Fibroblast of skin of right quadriceps (primary cell): ENCODE results near the gene KDM3B.
"Not testable (repeated sequence)": the region's sequence is repeated elsewhere in the genome, so short reads cannot be mapped to it uniquely, and the experiment has no call there.

Experiments used
- DNase-seq: peaks from one replicate; pipeline ENCODE4 v3.0.0-alpha.2; 2013

Gene KDM3B

GRCh38 chr5:138349852-138350562, 2.5 kb upstream of the KDM3B start:
- DNase-seq: peak; percentile 22

- DNase-seq: no peak
These were observed 2.0 kb upstream of the KDM3B start for GRCh38 chr5:138350563-138350890.

GRCh38 chr5:138351056-138351455, 1.4 kb upstream of the KDM3B start:
- DNase-seq: peak; percentile 59

GRCh38 chr5:138351517-138351916, 968 bp upstream of the KDM3B start:
- DNase-seq: no peak

- DNase-seq: peak; percentile 52
These were observed 456 bp downstream of the KDM3B start for GRCh38 chr5:138352722-138353559.

GRCh38 chr5:138353560-138354080, 1.1 kb downstream of the KDM3B start:
- DNase-seq: no peak

- no peak for DNase-seq
These were observed 1.9 kb downstream of the KDM3B start for GRCh38 chr5:138354387-138354786.

DNA sequence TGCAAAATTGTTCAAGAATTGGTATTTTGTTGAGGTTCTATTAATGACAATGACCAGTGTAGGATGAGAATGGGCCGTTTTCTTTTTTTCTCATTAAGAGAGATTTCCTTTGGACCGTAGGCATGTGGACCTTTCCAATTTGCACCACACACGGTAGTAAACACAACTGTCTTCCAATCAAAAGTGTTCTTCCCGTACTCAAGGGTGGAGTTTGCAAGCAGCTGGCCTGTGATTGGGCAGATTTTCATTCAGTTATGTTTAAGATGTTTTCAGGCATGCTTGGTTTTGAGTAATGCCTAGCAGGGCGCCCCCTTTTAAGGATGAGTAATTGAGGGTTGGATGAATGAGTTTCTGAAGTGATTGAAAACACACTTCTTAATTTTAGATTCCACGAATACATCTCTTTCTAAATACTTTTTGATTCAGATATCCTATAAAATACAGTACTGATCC, 2.5 kb downstream of the KDM3B start:
- DNase-seq: peak; percentile 79

DNA sequence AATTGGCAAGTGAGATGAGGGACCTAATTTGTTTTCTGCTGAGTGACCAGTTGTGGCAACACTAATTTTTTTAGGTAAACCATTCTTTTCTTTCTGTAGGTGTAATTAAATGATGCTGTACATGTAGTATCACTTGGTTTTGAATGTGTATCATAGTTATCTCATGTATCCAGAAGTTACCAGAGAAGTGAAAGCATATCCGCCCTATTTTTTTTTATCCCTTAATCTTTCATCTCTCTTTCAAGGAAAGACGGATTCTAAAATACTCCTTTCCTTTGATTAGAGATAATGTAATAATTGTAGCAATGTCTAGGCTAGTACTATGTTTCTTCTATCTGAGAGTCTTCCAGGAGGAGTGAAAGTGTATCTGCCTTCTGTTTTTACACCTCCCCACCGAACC, 7.1 kb downstream of the KDM3B start:
- DNase-seq: no peak

DNA sequence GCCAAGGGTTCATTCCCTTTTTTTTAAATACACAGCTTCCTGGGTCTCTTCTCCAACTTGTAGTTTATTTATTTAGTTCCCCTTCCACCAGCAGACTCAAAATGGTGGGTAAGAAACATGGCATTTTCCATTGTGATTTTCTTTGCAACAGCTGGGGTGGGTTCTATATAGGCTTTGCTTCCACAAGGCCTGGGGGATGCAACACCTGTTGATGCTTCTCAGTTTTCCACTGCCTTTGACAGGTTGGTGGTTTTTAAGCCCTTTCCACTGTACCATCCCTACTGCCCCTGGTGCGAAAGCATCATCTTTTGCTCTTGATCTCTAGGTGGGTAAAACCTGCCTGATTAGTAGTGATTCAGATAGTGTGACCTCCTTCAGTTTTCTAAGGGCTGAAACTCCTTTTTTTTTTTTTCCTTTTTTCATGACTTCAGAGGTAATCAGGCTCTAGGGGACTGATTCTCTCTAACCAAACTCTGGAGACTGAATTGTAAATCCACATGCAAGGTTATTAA, 8.5 kb downstream of the KDM3B start:
- DNase-seq: no peak

DNA sequence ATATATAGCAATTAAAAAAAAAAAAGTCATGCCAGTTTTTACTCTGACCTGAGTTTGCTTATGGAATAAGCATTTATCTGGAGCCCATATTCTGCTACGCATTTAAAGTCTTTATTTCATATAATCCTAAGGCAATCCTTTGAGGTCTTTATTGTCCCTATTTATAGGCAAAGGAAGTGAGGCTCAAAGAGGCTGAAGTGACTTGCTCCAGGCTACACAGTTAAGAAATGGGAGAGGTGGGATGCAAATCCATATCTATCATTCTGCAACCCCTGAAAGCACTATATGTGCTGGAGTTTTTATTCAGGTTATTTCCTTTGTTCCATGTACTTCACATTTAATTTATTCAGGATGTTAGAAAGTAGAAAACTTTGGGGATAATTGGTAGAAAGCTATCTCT, 12.1 kb downstream of the KDM3B start:
- no peak for DNase-seq

- no peak for DNase-seq
These were observed 14.3 kb downstream of the KDM3B start for GRCh38 chr5:138366632-138367382.

DNA sequence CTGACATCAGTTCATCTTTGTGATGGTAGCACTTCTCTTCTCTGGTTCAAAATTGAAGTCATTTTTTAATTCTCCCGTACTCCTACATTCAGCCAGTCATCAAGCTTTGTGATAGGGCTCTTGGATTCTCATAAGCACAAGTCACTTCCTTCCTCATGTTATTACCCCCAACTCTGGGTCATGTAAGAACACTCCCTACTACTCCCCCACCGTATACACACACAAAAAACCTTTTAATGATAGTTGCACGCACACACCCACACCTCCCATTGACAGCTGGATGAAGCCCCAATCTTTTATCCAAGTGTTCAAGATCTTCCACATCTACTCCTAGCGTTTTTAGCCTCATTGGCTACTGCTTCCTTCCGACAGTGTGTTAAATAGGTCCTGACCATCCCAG, 16.8 kb downstream of the KDM3B start:
- no peak for DNase-seq

DNA sequence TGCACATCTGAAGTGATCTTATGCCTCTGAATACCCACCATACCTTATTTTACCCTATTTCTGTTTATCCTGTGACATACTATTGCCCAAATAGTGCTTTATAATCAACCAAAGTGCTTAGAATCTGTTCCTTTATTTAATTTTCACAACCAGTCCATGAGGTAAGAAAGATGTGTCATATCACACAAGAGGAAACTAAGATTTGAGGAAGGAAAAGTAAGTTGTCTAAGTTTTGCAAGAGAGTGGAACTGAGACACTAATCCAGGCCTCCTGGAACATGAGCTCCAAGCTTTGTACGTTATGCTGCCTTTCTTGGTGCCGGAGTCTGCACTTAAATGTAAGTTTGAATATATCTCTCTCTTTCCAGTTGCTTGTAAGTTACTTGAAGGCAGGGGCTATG, 17.2 kb downstream of the KDM3B start:
- DNase-seq: no peak

DNA sequence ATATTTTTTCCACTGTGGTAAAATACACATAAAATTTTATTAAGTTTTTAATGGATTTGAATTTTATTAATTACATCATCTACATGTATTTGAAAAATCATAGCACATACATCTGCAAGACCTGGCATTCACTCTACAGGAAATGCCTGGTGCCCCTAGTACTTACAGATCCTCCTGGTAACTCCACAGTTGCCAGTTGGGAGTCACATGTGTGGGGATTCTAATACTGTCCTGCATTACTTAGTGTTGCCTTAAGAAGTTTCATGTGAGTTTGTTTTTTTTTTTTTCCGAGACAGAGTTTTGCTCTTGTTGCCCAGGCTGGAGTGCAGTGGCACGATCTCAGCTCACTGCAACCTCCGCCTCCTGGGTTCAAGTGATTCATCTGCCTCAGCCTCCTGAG, 18.1 kb downstream of the KDM3B start:
- no peak for DNase-seq

GRCh38 chr5:138371454-138371853, 19.0 kb downstream of the KDM3B start:
- DNase-seq: no peak

DNA sequence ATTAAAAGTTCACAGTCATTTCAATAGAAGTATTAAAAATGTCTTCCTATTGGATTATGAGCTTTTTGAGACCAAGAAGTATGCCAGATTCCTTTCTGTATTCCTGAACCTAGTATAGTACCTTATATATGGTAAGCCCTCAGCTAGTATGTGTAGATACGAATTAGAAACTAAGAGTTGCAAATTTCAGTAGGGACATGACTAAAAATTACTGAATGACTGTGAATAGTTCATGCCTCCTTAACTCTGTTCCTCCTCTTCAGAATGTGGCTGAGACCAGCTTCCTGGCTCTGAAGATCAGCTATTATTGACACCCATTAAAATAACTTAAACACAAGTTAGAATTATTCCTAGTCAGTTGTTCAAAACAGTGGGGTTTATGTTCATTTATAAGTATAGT, 19.7 kb downstream of the KDM3B start:
- no peak for DNase-seq

GRCh38 chr5:138372653-138373052, 20.2 kb downstream of the KDM3B start:
- DNase-seq: no peak

DNA sequence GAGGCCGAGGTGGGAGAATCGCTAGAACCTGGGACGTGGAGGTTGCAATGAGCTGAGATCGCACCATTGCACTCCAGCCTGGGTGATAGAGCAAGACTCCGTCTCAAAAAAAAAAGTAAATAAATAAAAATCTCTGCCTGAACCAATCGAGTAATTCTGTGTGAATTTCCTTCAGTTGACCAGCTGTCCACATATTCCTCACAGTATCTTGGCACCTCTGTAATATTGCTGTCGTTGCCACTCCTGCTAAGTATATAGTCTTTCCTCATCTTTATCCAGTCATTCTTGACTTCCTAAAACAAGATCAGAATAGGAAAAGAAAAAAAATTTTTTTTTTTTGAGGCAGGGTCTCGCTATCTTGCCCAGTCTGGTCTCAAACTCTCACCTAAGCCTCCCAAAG, 29.9 kb downstream of the KDM3B start:
- no peak for DNase-seq

DNA sequence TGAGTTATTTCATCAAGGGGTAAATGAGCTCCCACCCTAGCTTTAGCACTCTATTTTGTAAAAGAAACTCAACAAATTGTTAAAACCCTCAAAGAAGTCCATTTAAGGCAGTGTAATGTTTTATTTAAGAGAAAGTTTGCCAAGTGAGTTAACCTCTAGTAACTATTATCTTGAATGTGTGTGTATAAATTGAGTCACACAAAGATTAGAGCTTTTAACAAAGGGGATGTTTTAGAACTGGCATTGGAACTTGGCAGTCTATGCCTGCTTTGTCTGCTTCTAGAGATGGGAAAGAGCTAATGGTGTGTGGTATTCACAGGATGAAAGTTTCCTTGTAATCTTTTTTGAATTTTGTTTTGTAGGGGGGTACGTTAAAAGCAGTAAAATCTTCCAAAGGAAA, 33.2 kb downstream of the KDM3B start:
- DNase-seq: no peak

DNA sequence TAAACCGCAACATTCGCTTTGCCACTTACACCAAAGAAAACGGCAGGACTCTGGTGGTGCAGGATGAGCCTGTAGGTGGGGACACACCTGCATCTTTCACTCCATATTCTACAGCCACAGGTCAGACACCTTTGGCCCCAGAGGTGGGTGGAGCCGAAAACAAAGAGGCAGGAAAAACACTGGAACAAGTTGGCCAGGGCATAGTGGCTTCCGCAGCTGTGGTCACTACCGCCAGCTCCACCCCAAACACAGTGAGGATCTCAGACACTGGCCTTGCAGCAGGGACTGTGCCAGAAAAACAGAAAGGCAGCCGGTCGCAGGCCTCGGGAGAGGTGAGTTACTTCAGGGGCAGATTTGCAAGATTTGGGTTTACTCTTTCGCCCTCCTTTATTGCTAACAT, 33.8 kb downstream of the KDM3B start:
- DNase-seq: no peak

DNA sequence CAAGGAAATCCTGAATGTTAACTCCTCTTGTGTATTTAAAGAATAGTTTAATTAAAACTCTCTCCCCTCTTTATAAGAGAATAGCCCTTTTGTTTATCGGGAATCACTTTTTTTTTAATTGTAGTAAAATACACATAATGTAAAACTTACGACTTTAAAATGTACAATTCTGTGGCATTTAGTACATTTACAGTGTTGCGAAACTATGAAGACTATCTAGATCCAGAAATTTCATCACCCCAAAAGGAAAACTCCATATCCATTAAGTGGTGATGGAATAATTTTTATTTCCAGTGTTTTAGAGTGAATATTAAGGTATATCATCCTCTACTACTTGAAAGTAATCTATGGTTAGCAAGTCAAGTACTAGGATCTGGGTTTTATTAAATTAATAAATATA, 36.8 kb downstream of the KDM3B start:
- DNase-seq: no peak

- not testable (repeated sequence) for DNase-seq
These were observed 37.4 kb downstream of the KDM3B start for GRCh38 chr5:138389911-138390310.
